ENCODE data around the gene HEXIM1.

HEXIM1 gene

DNA sequence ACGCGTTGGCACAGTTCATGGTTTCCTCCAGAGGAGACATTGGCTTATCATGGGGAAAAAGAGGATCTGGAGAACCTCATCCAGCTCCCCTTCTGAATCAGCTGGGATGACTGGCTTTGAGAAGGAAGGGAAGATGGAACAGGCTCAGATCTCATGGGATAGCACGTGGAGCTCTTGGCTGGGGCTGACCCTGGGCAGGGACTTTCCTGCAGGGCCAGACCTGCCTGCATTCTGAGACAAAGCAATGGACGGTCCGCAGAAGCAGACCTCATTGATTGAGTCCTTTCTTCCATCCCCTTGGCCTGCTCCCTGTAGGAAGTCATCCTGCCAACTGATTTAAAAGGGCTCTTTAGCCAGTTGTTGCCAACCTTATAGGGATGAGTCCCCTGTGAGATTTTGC is 42.2 kb upstream of the HEXIM1 start:
- H3K36me3 ChIP-seq (ENCODE audit: control insufficient read depth, insufficient read depth, low read length): peaks cover 80% of the 10 kb centered on the region
- no peaks in the 10 kb centered on the region for H3K9me3 ChIP-seq (ENCODE audit: control insufficient read depth, low read length)

GRCh38 chr17:45106582-45106981 is 41.7 kb upstream of the HEXIM1 start:
- Histone ChIP-seq H3K27ac (ENCODE audit: low read depth, low read length, severe bottlenecking) (no peak overlapping the region), H3K9me3 (ENCODE audit: control insufficient read depth, low read length) (no peaks in the 10 kb centered on the region), H3K4me3 (ENCODE audit: extremely low read depth, insufficient read depth, low read length, poor library complexity, severe bottlenecking) (no peak overlapping the region), H3K4me1 (ENCODE audit: control insufficient read depth, insufficient read depth, low read length, poor library complexity, severe bottlenecking) (no peaks in the 10 kb centered on the region), H3K36me3 (ENCODE audit: control insufficient read depth, insufficient read depth, low read length) (peaks cover 78% of the 10 kb centered on the region)
- WGBS, 2 experiments (ENCODE audit: insufficient coverage in 2 of 2): 90 to 93% methylated on average over 4 to 5 of the region's 5 CpGs

More for the DNA sequence above, 42.2 kb upstream of the HEXIM1 start:
- Histone ChIP-seq H3K4me1 (ENCODE audit: control insufficient read depth, insufficient read depth, low read length, poor library complexity, severe bottlenecking) (no peaks in the 10 kb centered on the region), H3K4me3 (ENCODE audit: extremely low read depth, insufficient read depth, low read length, poor library complexity, severe bottlenecking) (no peak overlapping the region), H3K27ac (ENCODE audit: low read depth, low read length, severe bottlenecking) (no peak overlapping the region)
- WGBS, 2 experiments (ENCODE audit: insufficient coverage in 2 of 2): 97 to 100% methylated on average over 3 to 5 of the region's 5 CpGs

- Histone ChIP-seq H3K9me3 (ENCODE audit: control insufficient read depth, low read length) (no peaks in the 10 kb centered on the region), H3K4me3 (ENCODE audit: extremely low read depth, insufficient read depth, low read length, poor library complexity, severe bottlenecking) (no peak overlapping the region), H3K4me1 (ENCODE audit: control insufficient read depth, insufficient read depth, low read length, poor library complexity, severe bottlenecking) (no peaks in the 10 kb centered on the region), H3K36me3 (ENCODE audit: control insufficient read depth, insufficient read depth, low read length) (peaks cover 72% of the 10 kb centered on the region), H3K27ac (ENCODE audit: low read depth, low read length, severe bottlenecking) (no peak overlapping the region)
- WGBS, 2 experiments (ENCODE audit: insufficient coverage in 2 of 2): 92 to 96% methylated on average over 13 of the region's 13 CpGs
Observed at GRCh38 chr17:45107293-45108010, 40.8 kb upstream of the HEXIM1 start.

- Histone ChIP-seq H3K4me3 (ENCODE audit: extremely low read depth, insufficient read depth, low read length, poor library complexity, severe bottlenecking) (no peak overlapping the region), H3K4me1 (ENCODE audit: control insufficient read depth, insufficient read depth, low read length, poor library complexity, severe bottlenecking) (no peaks in the 10 kb centered on the region), H3K27ac (ENCODE audit: low read depth, low read length, severe bottlenecking) (no peak overlapping the region), H3K9me3 (ENCODE audit: control insufficient read depth, low read length) (no peaks in the 10 kb centered on the region), H3K36me3 (ENCODE audit: control insufficient read depth, insufficient read depth, low read length) (peaks cover 72% of the 10 kb centered on the region)
- WGBS, 2 experiments (ENCODE audit: insufficient coverage in 2 of 2): 94% methylated on average over 8 to 9 of the region's 9 CpGs
Observed at GRCh38 chr17:45108051-45108450, 40.2 kb upstream of the HEXIM1 start.

- WGBS, 2 experiments (ENCODE audit: insufficient coverage in 2 of 2): 92 to 97% methylated on average over 8 to 9 of the region's 12 CpGs
- peaks cover 67% of the 10 kb centered on the region for H3K36me3 ChIP-seq (ENCODE audit: control insufficient read depth, insufficient read depth, low read length)
- H3K9me3 ChIP-seq (ENCODE audit: control insufficient read depth, low read length): no peaks in the 10 kb centered on the region
- no peak overlapping the region for H3K4me3 ChIP-seq (ENCODE audit: extremely low read depth, insufficient read depth, low read length, poor library complexity, severe bottlenecking)
- H3K27ac ChIP-seq (ENCODE audit: low read depth, low read length, severe bottlenecking): no peak overlapping the region
- no peaks in the 10 kb centered on the region for H3K4me1 ChIP-seq (ENCODE audit: control insufficient read depth, insufficient read depth, low read length, poor library complexity, severe bottlenecking)
Observed at GRCh38 chr17:45108595-45109521, 39.4 kb upstream of the HEXIM1 start.

DNA sequence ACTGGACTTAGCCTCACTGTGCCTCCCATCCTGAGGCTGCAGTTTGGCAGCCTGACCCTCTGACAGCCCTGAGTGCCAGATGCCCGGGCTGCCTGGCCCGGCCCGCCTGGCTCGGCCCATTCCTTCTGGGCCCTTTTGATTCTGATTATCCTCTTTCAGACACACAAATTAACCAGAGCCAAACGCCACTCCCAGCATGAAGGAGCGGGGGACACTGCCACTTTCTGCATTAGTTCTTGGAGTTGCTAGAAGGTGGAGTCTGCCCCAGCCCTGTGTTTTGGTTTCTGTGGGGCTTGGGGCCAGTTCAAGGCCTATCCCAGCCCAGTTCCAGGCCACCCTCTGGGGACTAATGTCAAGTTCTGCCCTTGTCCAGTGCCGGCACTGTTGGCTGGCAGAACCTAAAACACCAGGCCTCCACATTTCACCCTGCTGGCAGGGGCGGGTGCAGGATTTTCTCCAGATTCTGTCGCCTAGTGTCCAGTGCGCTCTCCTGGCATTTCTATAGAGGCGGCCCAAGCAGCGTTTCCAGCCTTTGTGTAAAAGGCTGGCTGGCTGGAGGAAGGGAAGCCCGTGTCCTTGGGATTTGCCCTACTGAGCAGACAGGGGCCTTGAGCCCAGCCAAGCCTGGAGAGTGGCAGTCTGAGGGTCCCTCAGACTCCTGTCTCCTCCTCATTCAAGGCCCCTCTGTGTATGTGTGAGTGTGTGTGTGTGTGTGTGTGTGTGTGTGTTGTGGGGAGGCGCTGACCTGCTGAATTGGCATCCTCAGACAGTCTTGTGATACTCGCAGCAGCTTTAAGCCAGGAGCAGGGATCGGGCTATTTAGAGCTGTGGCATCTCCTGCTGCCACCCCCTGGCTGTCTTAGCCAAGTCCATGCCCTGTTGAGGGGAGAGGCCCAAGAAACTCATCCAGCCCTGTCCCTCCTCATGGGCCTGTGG is 37.3 kb upstream of the HEXIM1 start:
- WGBS, 2 experiments (ENCODE audit: insufficient coverage in 2 of 2): 79 to 96% methylated on average over 5 to 13 of the region's 16 CpGs
- peaks cover 47% of the 10 kb centered on the region for H3K36me3 ChIP-seq (ENCODE audit: control insufficient read depth, insufficient read depth, low read length)
- H3K4me3 ChIP-seq (ENCODE audit: extremely low read depth, insufficient read depth, low read length, poor library complexity, severe bottlenecking): no peak overlapping the region
- no peaks in the 10 kb centered on the region for H3K9me3 ChIP-seq (ENCODE audit: control insufficient read depth, low read length)
- H3K4me1 ChIP-seq (ENCODE audit: control insufficient read depth, insufficient read depth, low read length, poor library complexity, severe bottlenecking): peaks cover 3% of the 10 kb centered on the region
- H3K27ac ChIP-seq (ENCODE audit: low read depth, low read length, severe bottlenecking): no peak overlapping the region

DNA sequence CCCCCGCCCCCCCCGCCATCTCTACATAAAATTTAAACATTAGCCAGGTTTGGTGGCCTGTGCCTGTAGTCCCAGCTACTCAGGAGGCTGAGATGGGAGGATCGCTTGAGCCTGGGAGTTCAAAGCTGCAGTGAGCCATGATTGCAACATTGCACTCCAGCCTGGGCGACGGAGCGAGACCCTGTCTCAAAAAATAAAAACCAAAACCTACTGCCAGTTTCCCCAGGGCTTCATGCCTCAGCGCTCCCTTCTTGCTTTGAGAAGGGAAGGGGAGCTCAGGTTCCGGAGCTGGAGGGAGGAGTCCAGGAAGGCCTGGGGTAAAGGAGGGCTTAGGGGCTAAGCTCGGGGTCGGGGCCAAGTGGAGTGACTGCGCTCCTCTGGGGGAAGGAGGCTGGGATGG is 36.4 kb upstream of the HEXIM1 start:
- H3K36me3 ChIP-seq (ENCODE audit: control insufficient read depth, insufficient read depth, low read length): peaks cover 38% of the 10 kb centered on the region
- H3K9me3 ChIP-seq (ENCODE audit: control insufficient read depth, low read length): no peaks in the 10 kb centered on the region
- peaks cover 11% of the 10 kb centered on the region for H3K4me1 ChIP-seq (ENCODE audit: control insufficient read depth, insufficient read depth, low read length, poor library complexity, severe bottlenecking)
- H3K27ac ChIP-seq (ENCODE audit: low read depth, low read length, severe bottlenecking): no peak overlapping the region
- WGBS, 2 experiments (ENCODE audit: insufficient coverage in 2 of 2): 94 to 96% methylated on average over 5 to 6 of the region's 11 CpGs
- H3K4me3 ChIP-seq (ENCODE audit: extremely low read depth, insufficient read depth, low read length, poor library complexity, severe bottlenecking): no peak overlapping the region

DNA sequence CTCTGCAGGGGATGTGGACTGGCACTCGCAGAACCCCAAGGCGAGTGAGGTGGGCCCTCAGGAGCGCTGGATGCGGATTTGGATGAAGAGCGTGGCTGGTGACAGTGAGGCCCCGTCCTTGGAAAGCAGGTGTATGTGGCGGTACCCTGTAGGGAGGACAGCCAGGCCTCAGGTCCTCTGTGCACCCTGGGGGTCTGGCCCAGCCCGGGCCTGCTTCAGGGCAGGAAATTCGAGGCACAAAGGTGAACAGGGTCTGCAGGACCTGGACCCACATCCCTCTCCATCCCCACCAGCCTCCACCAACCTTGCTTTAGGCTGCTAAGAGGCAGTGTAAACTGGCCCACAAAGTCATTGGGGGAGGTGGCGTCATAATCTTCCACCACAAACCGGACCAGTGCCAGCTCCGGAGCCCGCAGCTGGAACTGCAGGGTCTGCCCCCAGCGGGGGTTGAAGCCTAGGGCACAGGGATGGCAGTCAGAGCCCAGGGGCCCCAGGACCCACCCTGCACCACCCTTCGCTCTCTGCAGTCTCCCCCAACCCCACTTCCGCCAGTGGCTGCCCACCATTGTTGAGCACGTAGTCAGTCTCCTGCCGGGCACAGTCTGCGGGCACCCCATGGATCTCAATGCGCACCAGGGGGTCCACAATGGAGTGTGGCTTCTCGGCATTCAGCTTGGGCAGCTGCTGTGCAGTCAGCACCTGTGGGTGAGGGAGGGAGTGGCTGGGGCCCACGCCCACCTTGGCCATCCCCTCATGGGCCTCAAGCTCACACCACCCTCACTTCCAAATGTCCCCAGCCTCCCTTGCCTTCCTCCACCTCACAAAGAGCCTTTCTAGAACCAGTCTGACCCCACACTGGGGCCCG is 35.5 kb upstream of the HEXIM1 start:
- no peak overlapping the region for H3K4me3 ChIP-seq (ENCODE audit: extremely low read depth, insufficient read depth, low read length, poor library complexity, severe bottlenecking)
- WGBS, 2 experiments (ENCODE audit: insufficient coverage in 2 of 2): 93 to 96% methylated on average over 20 of the region's 23 CpGs
- no peaks in the 10 kb centered on the region for H3K9me3 ChIP-seq (ENCODE audit: control insufficient read depth, low read length)
- no peak overlapping the region for H3K27ac ChIP-seq (ENCODE audit: low read depth, low read length, severe bottlenecking)
- H3K36me3 ChIP-seq (ENCODE audit: control insufficient read depth, insufficient read depth, low read length): peaks cover 30% of the 10 kb centered on the region
- H3K4me1 ChIP-seq (ENCODE audit: control insufficient read depth, insufficient read depth, low read length, poor library complexity, severe bottlenecking): peaks cover 11% of the 10 kb centered on the region

DNA sequence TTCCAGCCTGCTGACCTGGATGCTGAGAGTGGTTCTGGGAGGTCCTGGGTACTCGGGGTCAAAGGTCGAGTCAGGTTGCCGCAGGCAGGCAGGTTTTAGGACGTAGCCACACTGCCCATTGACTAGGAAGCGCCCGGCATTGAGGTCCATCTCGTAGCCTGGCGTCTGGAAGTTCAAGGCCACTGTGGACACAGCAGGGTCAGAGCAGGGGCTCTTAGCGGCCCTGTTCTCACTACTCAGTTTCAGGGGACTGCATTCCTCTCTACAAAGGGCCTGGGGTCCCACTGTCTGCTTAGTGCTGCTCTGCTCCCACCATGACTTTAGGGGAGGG is 34.9 kb upstream of the HEXIM1 start:
- peaks cover 29% of the 10 kb centered on the region for H3K36me3 ChIP-seq (ENCODE audit: control insufficient read depth, insufficient read depth, low read length)
- H3K4me3 ChIP-seq (ENCODE audit: extremely low read depth, insufficient read depth, low read length, poor library complexity, severe bottlenecking): no peak overlapping the region
- WGBS, 2 experiments (ENCODE audit: insufficient coverage in 2 of 2): 95 to 98% methylated on average over 8 to 9 of the region's 9 CpGs
- H3K27ac ChIP-seq (ENCODE audit: low read depth, low read length, severe bottlenecking): no peak overlapping the region
- no peaks in the 10 kb centered on the region for H3K9me3 ChIP-seq (ENCODE audit: control insufficient read depth, low read length)
- peaks cover 11% of the 10 kb centered on the region for H3K4me1 ChIP-seq (ENCODE audit: control insufficient read depth, insufficient read depth, low read length, poor library complexity, severe bottlenecking)

Measured in mesodermal cell (in vitro differentiated cells).